ENCODE measurements around the gene LPCAT2.

LPCAT2 gene

DNA sequence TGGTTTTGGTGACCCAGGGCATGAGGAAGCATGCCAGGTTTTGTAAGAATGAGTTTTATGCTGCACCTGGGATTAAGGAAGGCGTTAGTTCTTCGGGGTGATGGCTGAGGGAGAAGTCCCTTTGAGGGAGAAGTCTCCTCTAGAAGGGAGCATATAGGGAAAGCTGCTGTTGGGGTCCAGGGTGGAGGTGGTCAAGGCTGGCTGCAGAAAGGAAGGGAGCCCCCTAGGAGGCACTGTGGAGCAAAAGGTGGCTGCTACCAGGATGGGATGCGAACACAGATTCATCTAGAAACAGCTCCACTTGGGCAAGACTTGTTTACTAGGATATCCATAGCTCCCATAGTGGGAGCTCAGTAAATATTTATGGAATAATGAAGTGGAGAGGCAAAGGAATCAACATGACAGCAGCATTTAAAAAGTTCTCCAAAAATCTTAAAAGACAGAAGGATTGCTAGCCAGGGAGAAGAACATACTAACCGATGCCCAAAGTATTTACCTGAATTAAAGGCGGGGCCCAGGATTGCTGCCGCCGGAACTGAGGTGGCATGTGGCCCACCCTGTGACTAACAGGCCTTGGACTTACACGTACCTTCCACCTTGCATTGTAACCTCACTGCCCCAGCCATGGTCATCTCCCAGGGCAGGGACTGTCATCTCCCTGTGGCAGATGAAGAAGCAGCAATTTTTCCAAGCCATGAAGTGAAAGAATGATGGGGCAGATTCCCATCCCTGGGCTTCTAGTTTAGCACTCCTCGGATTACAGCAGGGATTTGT, 7.1 kb upstream of the LPCAT2 start:
- CTCF ChIA-PET, result interaction anchor here (1.6 to 2.0 kb wide), 3 partner anchors 11 to 37 kb away, joined by 3 to 11 read pairs (median 5); no protein-coding TSS in a partner anchor
- TF ChIP-seq, protein P1, sequence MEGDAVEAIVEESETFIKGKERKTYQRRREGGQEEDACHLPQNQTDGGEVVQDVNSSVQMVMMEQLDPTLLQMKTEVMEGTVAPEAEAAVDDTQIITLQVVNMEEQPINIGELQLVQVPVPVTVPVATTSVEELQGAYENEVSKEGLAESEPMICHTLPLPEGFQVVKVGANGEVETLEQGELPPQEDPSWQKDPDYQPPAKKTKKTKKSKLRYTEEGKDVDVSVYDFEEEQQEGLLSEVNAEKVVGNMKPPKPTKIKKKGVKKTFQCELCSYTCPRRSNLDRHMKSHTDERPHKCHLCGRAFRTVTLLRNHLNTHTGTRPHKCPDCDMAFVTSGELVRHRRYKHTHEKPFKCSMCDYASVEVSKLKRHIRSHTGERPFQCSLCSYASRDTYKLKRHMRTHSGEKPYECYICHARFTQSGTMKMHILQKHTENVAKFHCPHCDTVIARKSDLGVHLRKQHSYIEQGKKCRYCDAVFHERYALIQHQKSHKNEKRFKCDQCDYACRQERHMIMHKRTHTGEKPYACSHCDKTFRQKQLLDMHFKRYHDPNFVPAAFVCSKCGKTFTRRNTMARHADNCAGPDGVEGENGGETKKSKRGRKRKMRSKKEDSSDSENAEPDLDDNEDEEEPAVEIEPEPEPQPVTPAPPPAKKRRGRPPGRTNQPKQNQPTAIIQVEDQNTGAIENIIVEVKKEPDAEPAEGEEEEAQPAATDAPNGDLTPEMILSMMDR (IDR thresholded peaks at IDR 0.05; ENCODE audit: control extremely low read depth, extremely low read depth, low read depth, missing control alignments), result no peak
- DNase-seq (ENCODE audit: extremely low spot score), result peak; percentile 12
- POLR2A ChIA-PET, result no interaction called here

- CTCF ChIA-PET, result interaction anchor here (1.4 to 2.0 kb wide), 3 partner anchors 9 to 25 kb away, joined by 3 to 5 read pairs (median 3); no protein-coding TSS in a partner anchor
- peak; percentile 4 for DNase-seq (ENCODE audit: extremely low spot score)
These were observed 6.0 kb upstream of the LPCAT2 start for GRCh38 chr16:55502801-55503366.

DNA sequence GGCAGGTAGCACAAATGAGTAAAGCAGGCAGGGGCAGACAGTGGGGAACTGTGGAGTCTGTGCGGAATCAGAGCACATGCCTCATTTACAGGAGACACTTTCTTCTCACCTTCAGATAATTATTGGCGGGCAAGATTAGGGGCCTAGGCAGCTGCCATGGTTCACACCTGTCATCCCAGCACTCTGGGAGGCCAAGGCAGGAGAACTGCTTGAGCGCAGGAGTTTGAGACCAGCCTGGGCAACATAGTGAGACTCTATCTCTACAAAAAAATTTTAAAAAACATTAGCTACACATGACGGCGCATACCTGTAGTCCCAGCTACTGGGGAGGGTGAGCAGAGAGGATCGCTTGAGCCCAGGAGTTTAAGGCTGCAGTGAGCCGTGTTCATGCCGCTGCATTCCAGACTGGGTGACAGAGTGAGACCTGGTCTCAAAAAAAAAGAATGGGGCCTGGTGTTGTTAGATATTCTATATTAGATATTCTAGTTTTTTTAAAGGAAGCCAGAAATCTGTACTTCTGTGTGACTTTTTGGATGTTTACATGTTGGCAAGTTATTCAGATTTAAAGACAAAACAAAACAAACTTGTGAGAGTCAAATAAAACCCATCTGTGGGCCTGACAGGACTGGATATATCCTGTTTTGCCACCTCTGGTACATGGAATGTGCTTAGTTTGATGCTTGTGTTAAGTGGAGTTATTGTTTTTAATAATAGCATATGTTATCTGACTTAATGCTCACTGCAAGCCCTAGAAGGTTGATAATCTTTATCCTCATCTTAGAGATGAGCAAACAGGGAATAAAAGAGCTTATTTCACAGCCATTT, 4.9 kb upstream of the LPCAT2 start:
- TF ChIP-seq, protein P1 (IDR thresholded peaks at IDR 0.05; ENCODE audit: control extremely low read depth, extremely low read depth, low read depth, missing control alignments), result no peak
- ChIA-PET POLR2A (no interaction called here), CTCF (interaction anchor here (1.4 to 2.0 kb wide), 3 partner anchors 8 to 24 kb away, joined by 3 to 5 read pairs (median 3); no protein-coding TSS in a partner anchor)
- no peak for DNase-seq (ENCODE audit: extremely low spot score)

More at GRCh38 chr16:55502801-55503366, 6.0 kb upstream of the LPCAT2 start:
- TF ChIP-seq, protein P1 (IDR thresholded peaks at IDR 0.05; ENCODE audit: control extremely low read depth, extremely low read depth, low read depth, missing control alignments), result no peak
- POLR2A ChIA-PET, result no interaction called here

GRCh38 chr16:55505333-55506015, 3.4 kb upstream of the LPCAT2 start:
- CTCF ChIA-PET, result no interaction called here
- peak; percentile 2 for DNase-seq (ENCODE audit: extremely low spot score)
- TF ChIP-seq, protein P1 (IDR thresholded peaks at IDR 0.05; ENCODE audit: control extremely low read depth, extremely low read depth, low read depth, missing control alignments), result no peak
- POLR2A ChIA-PET, result no interaction called here

DNA sequence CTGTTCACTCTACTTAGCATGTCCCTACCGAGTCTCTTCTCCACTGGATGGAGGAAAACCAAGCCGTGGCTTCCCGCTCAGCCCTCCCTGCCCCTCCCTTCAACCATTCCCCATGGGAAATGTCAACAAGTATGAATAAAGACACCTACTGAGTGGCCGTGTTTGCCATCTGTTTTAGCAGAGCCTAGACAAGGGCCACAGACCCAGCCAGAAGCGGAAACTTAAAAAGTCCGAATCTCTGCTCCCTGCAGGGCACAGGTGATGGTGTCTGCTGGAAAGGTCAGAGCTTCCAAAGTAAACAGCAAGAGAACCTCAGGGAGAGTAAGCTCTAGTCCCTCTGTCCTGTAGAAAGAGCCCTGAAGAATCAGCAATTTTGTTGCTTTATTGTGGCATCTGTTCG, 2.8 kb upstream of the LPCAT2 start:
- ChIA-PET POLR2A (no interaction called here), CTCF (interaction anchor here (1.9 kb wide), 1 partner anchor 14 kb away, joined by 6 read pairs; no protein-coding TSS in a partner anchor)
- TF ChIP-seq, protein P1 (IDR thresholded peaks at IDR 0.05; ENCODE audit: control extremely low read depth, extremely low read depth, low read depth, missing control alignments), result no peak
- DNase-seq (ENCODE audit: extremely low spot score), result peak; percentile 4

GRCh38 chr16:55506708-55507107, 2.2 kb upstream of the LPCAT2 start:
- TF ChIP-seq, protein P1 (IDR thresholded peaks at IDR 0.05; ENCODE audit: control extremely low read depth, extremely low read depth, low read depth, missing control alignments), result no peak
- CTCF ChIA-PET, result interaction anchor here (1.9 kb wide), 1 partner anchor 14 kb away, joined by 6 read pairs; no protein-coding TSS in a partner anchor
- no peak for DNase-seq (ENCODE audit: extremely low spot score)
- POLR2A ChIA-PET, result no interaction called here
